GM18505 (cell line): ENCODE results near the gene ARHGAP26.

ENCODE experiments used
- ATAC-seq: cut with Tn5 transposase; IDR thresholded peaks from one replicate; pipeline ENCODE4 v1.9.1; 2021; ENCODE audit not compliant: unreplicated experiment
- POLR2A ChIP-seq: IDR thresholded peaks from 4 replicates; pipeline ENCODE4 v1.6.1; 2011; ENCODE audit warnings: borderline replicate concordance; ENCODE audit not compliant: insufficient read depth, insufficient read length; ENCODE audit errors: extremely low read depth

Gene ARHGAP26

DNA sequence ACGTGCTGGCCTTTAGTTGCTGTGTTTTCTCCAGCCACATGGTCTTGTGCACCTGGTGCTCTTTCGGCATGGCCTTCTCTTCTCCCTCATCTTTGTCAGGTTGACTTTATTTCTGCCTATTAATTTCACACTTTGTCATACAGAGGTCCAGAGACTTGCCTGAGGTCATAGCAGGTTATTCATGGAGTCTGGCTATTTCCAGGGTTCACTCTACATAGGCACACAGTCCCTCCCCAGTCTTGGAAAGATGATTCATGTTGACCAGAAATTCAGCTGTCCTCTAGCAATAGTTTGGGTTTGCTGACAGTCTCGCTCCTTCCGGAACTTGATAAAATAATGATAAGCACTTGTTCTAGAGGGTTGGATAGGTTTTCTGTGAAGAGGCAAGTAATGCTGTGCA, 81.6 kb downstream of the ARHGAP26 start:
- no peak for TF ChIP-seq POLR2A
- ATAC-seq, result no peak

DNA sequence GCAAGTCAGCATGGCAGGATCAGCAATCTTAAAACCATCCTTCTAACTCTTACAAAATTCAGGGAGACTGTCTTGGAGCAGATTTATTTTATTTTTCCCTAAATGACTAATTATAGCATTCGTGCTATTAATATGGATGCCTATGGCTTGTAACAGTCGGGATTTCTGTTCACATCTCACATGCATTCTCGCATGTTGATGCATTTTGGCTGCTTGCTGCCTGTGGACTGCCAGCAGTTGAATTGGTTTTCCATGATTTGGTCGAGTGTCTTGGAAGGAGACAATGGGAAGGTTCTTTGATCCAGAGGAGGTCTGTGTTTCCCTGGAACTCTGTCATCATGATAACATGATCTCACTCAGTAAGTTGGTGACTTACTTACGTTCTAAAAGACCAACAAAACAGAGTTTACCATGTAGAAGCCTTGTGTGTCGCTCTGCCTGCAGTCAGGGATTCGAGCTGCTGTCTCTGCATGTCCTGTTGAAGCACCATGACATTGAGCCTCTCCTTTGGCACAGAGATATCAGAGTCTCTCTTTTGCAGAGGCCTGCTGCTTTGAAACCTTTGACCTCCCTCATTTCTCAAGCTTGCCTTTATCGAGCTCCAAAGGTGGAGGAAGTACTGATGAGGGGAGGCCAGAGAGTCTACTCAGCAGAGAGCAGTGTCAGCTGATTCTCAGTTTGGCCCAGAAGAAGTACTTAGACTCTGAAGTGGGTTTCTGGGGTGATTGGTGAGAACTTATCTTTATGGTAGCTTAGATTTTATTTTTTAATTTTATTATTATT, 82.4 kb downstream of the ARHGAP26 start:
- TF ChIP-seq POLR2A, result no peak
- no peak for ATAC-seq

DNA sequence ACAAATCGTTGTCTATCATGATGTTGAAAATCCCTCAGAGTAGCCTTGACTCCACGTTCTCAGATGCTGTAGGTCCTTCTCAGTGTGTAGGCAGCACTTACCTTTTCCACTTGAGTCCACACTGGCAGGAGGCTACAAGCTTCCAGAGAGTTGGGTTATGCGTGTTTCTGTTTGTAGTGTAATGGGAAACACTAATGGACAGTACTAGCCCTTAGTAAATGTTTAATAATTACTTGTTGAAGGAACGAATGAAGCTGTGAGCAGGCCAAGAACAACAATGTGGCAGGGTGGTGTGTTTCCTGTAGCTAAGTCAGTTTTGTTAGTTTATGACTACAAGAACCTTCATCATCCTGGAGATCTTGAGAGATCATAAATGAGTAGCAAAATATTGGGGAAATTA, 83.5 kb downstream of the ARHGAP26 start:
- no peak for ATAC-seq
- no peak for TF ChIP-seq POLR2A

DNA sequence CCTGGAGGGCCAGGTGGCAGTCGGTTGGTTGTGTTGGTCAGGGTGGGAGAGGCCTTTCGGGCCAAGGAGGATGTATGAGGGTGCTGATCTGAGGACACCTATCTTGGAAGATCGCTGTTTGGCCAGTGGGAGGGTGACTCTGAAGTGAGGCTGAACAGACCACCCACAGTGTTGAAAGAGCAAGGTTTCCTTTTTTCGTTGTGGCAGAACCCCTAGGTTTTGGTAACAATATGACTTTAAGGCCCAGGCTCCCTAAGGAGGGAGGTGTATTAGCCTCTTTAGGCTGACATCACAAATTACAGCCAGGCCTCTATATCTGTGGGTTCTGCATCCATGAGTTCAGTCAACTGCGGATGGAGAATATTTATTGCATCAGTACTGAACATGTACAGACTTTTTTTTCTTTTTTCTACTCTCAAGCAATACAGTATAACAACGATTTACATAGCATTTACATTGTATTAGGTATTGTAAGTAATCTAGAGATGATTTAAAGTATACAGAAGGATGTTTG, 86.1 kb downstream of the ARHGAP26 start:
- no peak for ATAC-seq
- no peak for TF ChIP-seq POLR2A

DNA sequence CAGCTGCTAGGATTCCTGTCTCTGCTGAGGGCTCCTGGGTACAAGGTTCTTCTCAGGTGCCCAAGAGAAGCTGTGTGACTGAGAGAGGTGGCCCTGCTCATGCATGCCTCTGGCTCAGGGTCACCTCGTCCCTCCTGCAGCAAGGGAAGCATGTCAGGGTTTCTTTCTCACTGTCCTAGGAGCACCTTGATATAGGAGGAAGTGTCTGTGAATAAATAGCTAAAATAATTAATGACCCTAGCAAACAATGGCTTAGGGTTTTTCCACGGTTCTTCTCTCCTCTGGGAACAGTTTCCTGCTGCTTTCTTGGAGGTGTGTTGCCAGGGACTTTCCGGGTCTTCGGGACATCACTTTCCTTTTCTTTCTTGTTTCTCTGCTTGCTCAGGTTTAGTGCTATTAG, 87.2 kb downstream of the ARHGAP26 start:
- no peak for TF ChIP-seq POLR2A
- ATAC-seq, result no peak

DNA sequence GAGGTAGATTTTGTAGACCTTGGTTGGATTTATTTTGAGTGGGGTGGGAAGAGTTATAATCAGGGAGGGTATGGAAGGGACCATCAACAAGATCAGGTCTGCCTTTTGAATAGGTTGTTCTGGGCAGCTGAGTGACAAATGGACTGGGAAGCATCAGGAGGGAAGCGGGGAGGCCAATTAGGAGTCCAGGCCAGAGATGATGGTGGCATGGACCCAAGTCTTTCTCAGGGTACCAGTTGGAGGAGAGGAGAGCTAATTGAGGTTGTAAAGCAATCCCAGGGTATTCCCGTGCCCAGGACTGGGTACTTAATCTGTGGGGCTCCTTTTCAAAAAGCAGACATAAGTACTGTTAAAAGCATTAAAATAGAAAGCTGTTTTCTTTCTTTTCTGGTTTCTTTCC, 88.9 kb downstream of the ARHGAP26 start:
- ATAC-seq, result no peak
- TF ChIP-seq POLR2A, result no peak

DNA sequence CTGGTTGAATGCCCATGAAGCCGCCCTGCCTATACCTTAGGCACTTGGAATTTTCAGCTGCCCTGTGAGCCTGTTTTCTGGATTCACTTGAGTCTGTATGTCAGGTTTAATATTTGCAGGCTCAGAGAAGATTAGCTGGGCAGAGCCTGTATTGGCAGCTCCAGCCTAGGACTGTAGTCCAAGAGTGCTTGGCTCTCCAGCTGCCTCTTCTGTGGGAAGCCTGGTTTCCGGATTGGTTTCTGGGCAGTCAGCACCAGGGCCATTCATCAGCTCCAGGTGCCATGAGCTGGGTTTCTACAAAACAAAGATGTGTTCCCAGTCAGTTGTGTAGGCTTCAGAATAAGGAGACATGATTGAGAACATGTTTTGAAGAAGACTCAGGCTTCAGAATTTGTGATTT, 90.1 kb downstream of the ARHGAP26 start:
- no peak for ATAC-seq
- no peak for TF ChIP-seq POLR2A

DNA sequence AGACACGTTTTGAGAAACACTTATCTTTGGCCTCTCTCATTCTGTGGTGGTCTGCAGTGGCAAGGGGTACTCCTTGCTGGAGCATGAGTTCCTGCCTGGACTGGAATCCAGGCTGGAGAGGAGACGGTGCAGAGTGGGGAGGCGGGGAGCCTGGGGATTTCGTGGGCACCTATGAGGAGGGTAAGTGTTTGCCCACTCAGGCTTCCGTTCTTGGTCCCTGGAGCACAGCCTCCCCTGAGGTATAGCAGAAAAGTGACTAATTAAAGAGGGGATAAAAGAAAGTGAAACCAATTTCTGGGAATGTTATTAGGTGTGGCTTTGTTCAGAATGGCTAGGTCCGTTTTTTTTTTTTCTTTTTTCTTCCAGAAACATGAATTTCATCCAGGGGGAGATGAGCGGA, 90.8 kb downstream of the ARHGAP26 start:
- no peak for ATAC-seq
- no peak for TF ChIP-seq POLR2A

DNA sequence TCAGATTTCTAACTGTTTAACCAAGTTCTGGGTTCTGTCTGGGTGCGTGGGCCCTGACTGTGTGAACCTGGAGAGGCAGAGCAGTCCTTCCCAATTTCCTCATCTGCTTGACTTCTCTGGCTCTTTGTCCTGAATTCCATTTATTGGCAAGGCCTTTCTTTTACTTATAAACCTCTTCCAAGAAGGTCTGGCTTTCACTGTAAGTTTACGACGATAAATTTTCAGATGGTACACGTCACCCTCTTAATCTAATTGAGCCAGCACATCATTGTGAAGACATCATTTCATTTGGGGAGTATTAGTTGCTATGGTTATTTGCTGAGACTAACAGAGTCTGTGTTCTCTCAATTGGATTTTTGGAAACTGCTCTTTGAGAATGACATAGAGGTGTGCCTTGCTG, 92.4 kb downstream of the ARHGAP26 start:
- no peak for ATAC-seq

DNA sequence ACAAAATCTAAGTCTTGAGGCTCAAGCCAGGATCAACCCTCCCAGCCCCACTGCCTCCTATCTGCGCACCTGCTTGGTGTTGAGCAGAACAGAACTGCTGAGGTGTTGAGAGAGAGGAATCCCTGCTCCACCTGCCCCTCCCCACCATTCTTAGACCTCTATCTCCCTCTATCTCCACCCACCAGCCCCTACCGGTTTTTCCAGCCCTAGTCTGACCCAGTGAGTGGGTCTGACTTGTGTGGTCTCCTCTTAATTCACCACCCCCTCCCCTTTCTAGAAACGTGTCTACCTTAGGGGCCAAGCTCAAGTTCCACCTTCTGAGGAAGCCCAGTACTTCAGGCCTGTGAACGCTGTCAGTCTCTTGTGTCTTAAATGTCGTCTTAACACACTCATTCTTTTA, 93.7 kb downstream of the ARHGAP26 start:
- ATAC-seq, result no peak
- TF ChIP-seq POLR2A, result no peak

More for the DNA sequence above, 92.4 kb downstream of the ARHGAP26 start:
- TF ChIP-seq POLR2A, result no peak

DNA sequence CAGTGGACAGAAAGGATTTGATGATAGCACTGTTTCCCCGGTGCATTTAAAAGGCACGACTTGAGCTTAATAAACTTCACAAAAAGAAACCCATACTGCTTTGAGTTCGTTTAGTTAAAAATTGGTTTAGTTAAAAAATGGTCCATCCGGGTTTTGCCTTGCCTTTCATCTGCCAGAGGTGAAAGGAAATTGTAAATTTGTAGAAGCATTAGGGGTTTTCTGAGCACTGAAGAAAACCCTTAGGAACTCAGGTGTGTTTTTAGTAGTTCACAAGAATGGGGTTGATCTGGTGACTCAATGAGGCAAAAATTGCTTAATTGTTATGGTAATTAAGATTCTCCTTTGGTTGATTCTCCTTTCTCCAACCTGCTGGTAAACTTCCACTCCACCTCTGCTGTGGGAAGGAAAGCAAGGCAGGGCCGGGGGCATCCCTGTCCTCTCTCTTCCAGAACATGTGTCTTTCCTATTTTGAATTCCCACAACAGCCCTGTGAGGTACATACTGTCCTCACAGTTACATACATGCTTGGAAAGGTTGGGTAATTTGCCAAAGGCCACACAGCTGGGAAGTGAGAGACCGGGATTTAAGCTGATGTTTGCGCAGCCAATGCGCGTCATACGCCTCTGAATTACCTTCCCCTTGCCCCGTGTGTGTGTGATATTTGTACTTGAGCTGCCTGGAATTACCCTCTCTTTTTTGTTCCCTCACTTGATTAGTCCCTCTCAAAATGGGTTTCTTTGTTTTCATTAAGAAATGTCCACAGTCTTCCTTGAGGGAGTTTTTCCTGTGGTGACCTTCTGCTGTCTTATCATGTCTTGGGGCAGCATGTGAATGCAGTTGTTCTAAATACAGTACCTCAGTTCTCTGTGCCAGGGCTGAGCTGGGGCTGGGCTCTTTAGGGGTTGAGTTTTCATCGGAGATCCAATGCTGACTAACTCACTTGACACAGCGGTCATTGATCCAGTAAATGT, 94.4 kb downstream of the ARHGAP26 start:
- TF ChIP-seq POLR2A, result no peak
- ATAC-seq, result no peak

DNA sequence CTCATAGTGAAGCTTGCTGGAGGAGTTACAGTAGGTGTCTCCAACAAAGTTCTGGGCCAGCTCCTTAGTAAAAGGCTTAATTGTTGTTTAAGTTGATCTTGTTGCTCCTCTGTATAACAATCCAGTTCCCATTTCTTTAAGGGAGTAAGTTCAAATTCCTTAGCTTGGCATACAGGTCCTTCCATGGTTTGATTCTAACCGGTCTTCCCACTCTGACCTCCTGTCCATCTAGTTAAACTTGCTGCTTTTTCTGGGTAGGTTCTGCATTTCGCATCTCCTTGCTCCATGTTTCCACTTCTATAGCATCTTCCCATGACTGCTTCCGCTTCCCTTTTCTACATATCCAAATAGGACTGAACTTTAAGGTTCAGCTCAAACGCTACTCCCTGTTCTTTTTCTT, 95.5 kb downstream of the ARHGAP26 start:
- TF ChIP-seq POLR2A, result no peak
- ATAC-seq, result no peak

DNA sequence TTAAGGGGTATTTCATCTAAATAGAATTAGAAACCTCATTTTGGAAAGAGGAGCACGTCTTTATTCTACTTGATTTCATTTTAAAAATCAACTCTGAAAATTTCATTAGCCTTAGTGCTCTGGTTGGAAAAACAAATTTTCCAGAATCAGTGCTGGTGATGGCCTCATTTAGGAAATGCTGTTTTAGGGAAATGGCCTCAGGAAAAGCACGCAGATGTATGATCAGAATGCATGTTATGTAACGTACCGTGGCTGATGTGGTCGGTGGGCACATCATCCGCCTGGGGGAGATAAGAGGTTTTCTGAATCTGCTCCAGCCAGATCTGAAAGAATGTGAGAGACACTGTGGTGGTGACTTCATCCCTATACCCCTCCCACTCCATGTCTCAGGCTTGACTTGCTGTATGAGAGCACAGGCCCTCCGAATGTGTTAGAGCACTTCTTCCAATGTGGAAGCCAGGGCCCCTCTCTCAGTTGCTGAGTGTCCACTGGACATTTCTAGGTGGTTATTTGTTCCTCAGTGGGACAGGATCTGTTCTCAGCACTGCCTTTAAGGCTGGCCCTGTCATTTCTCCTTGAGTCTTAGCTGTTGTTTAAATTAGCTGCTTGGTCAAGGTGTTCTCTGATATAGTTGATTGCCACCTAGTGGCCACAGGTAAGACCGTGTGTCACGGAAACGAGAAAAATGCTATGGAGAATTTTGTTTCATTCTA, 96.5 kb downstream of the ARHGAP26 start:
- TF ChIP-seq POLR2A, result no peak
- ATAC-seq, result no peak
